ENCODE data around the gene KBTBD12.

GRCh38 chr3:127887321-127887720 is 27.7 kb upstream of the KBTBD12 start:
- TF ChIP-seq EZH2 (IDR thresholded peaks at IDR 0.05), result no peak
- no peak for TF ChIP-seq POLR2A (IDR thresholded peaks at IDR 0.05; ENCODE audit: borderline replicate concordance, extremely low read depth, insufficient read depth, insufficient read length)
- TF ChIP-seq ZNF274 (IDR thresholded peaks at IDR 0.05; ENCODE audit: low read depth, low read length), result no peak
- no peak for TF ChIP-seq POLR2AphosphoS5 (IDR thresholded peaks at IDR 0.05; ENCODE audit: low read depth, low read length)
- TF ChIP-seq RAD21 (IDR thresholded peaks at IDR 0.05; ENCODE audit: low read depth), result no peak
- TF ChIP-seq, protein P1, sequence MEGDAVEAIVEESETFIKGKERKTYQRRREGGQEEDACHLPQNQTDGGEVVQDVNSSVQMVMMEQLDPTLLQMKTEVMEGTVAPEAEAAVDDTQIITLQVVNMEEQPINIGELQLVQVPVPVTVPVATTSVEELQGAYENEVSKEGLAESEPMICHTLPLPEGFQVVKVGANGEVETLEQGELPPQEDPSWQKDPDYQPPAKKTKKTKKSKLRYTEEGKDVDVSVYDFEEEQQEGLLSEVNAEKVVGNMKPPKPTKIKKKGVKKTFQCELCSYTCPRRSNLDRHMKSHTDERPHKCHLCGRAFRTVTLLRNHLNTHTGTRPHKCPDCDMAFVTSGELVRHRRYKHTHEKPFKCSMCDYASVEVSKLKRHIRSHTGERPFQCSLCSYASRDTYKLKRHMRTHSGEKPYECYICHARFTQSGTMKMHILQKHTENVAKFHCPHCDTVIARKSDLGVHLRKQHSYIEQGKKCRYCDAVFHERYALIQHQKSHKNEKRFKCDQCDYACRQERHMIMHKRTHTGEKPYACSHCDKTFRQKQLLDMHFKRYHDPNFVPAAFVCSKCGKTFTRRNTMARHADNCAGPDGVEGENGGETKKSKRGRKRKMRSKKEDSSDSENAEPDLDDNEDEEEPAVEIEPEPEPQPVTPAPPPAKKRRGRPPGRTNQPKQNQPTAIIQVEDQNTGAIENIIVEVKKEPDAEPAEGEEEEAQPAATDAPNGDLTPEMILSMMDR (IDR thresholded peaks at IDR 0.05 in 2 of 3, conservative IDR thresholded peaks at IDR 0.05 in 1 of 3; ENCODE audit: borderline replicate concordance in 1 of 3, insufficient read depth in 1 of 3, low read depth in 2 of 3, low read length in 2 of 3), result no peak
- TF ChIP-seq REST (IDR thresholded peaks at IDR 0.05; ENCODE audit: low read depth), result no peak
- TF ChIP-seq, protein P2, sequence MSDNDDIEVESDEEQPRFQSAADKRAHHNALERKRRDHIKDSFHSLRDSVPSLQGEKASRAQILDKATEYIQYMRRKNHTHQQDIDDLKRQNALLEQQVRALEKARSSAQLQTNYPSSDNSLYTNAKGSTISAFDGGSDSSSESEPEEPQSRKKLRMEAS (IDR thresholded peaks at IDR 0.05), result no peak
- no peak for TF ChIP-seq SP1 (IDR thresholded peaks at IDR 0.05; ENCODE audit: low read depth)
- no peak for TF ChIP-seq ZFX (IDR thresholded peaks at IDR 0.05)
- TF ChIP-seq ZBTB33 (IDR thresholded peaks at IDR 0.05; ENCODE audit: extremely low read depth, insufficient replicate concordance, low read length), result no peak
- no peak for TF ChIP-seq YY1 (IDR thresholded peaks at IDR 0.05; ENCODE audit: extremely low read depth, insufficient replicate concordance, low read depth, low read length)
- TF ChIP-seq EZH2phosphoT487 (IDR thresholded peaks at IDR 0.05; ENCODE audit: borderline replicate concordance), result no peak
- no peak for TF ChIP-seq CEBPB (IDR thresholded peaks at IDR 0.05; ENCODE audit: low read depth)

Measured in HCT116 (cell line).